ENCODE measurements around the gene FHIT.

GRCh38 chr3:60344340-60344739, 906.9 kb downstream of the FHIT start:
- TF ChIP-seq, protein P1, sequence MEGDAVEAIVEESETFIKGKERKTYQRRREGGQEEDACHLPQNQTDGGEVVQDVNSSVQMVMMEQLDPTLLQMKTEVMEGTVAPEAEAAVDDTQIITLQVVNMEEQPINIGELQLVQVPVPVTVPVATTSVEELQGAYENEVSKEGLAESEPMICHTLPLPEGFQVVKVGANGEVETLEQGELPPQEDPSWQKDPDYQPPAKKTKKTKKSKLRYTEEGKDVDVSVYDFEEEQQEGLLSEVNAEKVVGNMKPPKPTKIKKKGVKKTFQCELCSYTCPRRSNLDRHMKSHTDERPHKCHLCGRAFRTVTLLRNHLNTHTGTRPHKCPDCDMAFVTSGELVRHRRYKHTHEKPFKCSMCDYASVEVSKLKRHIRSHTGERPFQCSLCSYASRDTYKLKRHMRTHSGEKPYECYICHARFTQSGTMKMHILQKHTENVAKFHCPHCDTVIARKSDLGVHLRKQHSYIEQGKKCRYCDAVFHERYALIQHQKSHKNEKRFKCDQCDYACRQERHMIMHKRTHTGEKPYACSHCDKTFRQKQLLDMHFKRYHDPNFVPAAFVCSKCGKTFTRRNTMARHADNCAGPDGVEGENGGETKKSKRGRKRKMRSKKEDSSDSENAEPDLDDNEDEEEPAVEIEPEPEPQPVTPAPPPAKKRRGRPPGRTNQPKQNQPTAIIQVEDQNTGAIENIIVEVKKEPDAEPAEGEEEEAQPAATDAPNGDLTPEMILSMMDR (IDR thresholded peaks at IDR 0.05) = no peak
- TF ChIP-seq POLR2A (IDR thresholded peaks at IDR 0.05; ENCODE audit: low read depth) = no peak

Measured in esophagus muscularis mucosa (tissue), 3 donors.